Measurements from ENCODE around the gene HNRNPAB.
"Not testable (repeated sequence)": the region's sequence is repeated elsewhere in the genome, so short reads cannot be mapped to it uniquely, and the experiment has no call there.

- TF ChIP-seq EZH2 (IDR thresholded peaks at IDR 0.05; ENCODE audit: insufficient read depth, poor library complexity, severe bottlenecking); EZH2phosphoT487 (IDR thresholded peaks at IDR 0.05; ENCODE audit: insufficient read depth, low read depth): not testable (repeated sequence)
Observed at GRCh38 chr5:178229111-178229510, 24.8 kb downstream of the HNRNPAB start.
